HFFc6 (cell line): ENCODE results near the gene TEKTIP1. TPM values are rescaled to one million over a fixed set of nuclear protein-coding genes. Genes with fewer than 3 reads are reported as not detected.
"Not testable (repeated sequence)": the region's sequence is repeated elsewhere in the genome, so short reads cannot be mapped to it uniquely, and the experiment has no call there.

ENCODE experiments used
- DNase-seq: peaks from one replicate; pipeline ENCODE4 v3.0.0-alpha.2; 2018
- H3K27ac Mint-ChIP-seq: 2 replicates; pipeline ENCODE4 v1.8.0; 2020; ENCODE audit warnings: mild to moderate bottlenecking, mixed read lengths
- H3K27me3 Mint-ChIP-seq: 2 replicates; pipeline ENCODE4 v1.8.0; 2021; ENCODE audit warnings: mild to moderate bottlenecking, moderate library complexity, mixed read lengths; ENCODE audit not compliant: insufficient read depth
- H3K36me3 Mint-ChIP-seq: 2 replicates; pipeline ENCODE4 v1.8.0; 2021; ENCODE audit warnings: low read depth, mixed read lengths
- H3K4me1 Mint-ChIP-seq: 2 replicates; pipeline ENCODE4 v1.8.0; 2020; ENCODE audit warnings: low read depth, mixed read lengths
- H3K4me3 Mint-ChIP-seq: 2 replicates; pipeline ENCODE4 v1.8.0; 2020; ENCODE audit warnings: mild to moderate bottlenecking, moderate library complexity, mixed read lengths
- H3K9me3 Mint-ChIP-seq: 2 replicates; pipeline ENCODE4 v1.8.0; 2020; ENCODE audit warnings: mild to moderate bottlenecking, mixed read lengths
- CTCF ChIP-seq: fragments of 200-600 bp; sonication (generic); IDR thresholded peaks from 2 replicates; pipeline ENCODE4 v1.5.0; 2021; ENCODE audit warnings: antibody characterized with exemption, mild to moderate bottlenecking
- total RNA-seq, 6 experiments: library from RNA; stranded (reverse); fragmentation: NEBNext Ultra II Directional; extraction: Animal tissue kit (Norgen Biotek cat#: 25700); gene quantifications; 2 replicates in 1 of 6; 3 replicates in 5 of 6; pipeline ENCODE4 v1.2.3, GENCODE V29; 2021

TEKTIP1 gene
- total RNA-seq, 6 experiments from 2014 or later, result 0.25 to 0.51 (median 0.46) TPM; not detected in 1

GRCh38 chr19:3528539-3529211 lies 10.3 kb upstream of the TEKTIP1 start:
- H3K27me3 Mint-ChIP-seq, result no peaks in the 10 kb centered on the region
- H3K36me3 Mint-ChIP-seq, result peaks cover 5% of the 10 kb centered on the region; the same call in 1 of the 2 replicates
- H3K27ac Mint-ChIP-seq, result no peak overlapping the region
- no peaks in the 10 kb centered on the region for H3K4me1 Mint-ChIP-seq
- no peak for TF ChIP-seq CTCF
- no peaks in the 10 kb centered on the region for H3K9me3 Mint-ChIP-seq
- H3K4me3 Mint-ChIP-seq, result no peak overlapping the region
- DNase-seq, result no peak

GRCh38 chr19:3529299-3529698 lies 9.7 kb upstream of the TEKTIP1 start:
- DNase-seq, H3K36me3 Mint-ChIP-seq, H3K9me3 Mint-ChIP-seq, H3K27me3 Mint-ChIP-seq, H3K4me3 Mint-ChIP-seq, H3K4me1 Mint-ChIP-seq, H3K27ac Mint-ChIP-seq: not testable (repeated sequence)

- no peak for DNase-seq
- no peaks in the 10 kb centered on the region for H3K4me1 Mint-ChIP-seq
- H3K27me3 Mint-ChIP-seq, result no peaks in the 10 kb centered on the region; the same call in none of the 2 replicates
- TF ChIP-seq CTCF, result no peak
- H3K9me3 Mint-ChIP-seq, result no peaks in the 10 kb centered on the region
- H3K36me3 Mint-ChIP-seq, result peaks cover 5% of the 10 kb centered on the region; the same call in 1 of the 2 replicates
- no peak overlapping the region for H3K27ac Mint-ChIP-seq
- H3K4me3 Mint-ChIP-seq, result no peak overlapping the region
These were observed 8.6 kb upstream of the TEKTIP1 start for GRCh38 chr19:3530389-3530788.

- no peak overlapping the region for H3K4me3 Mint-ChIP-seq
- no peak for DNase-seq
- H3K9me3 Mint-ChIP-seq, result no peaks in the 10 kb centered on the region
- H3K27ac Mint-ChIP-seq, result no peak overlapping the region
- no peak for TF ChIP-seq CTCF
- no peaks in the 10 kb centered on the region; the same call in none of the 2 replicates for H3K27me3 Mint-ChIP-seq
- no peaks in the 10 kb centered on the region for H3K4me1 Mint-ChIP-seq
- peaks cover 5% of the 10 kb centered on the region; the same call in 1 of the 2 replicates for H3K36me3 Mint-ChIP-seq
These were observed 7.3 kb upstream of the TEKTIP1 start for GRCh38 chr19:3531716-3532115.

GRCh38 chr19:3532154-3532786 lies 6.7 kb upstream of the TEKTIP1 start:
- Mint-ChIP-seq H3K27me3 (no peaks in the 10 kb centered on the region; the same call in none of the 2 replicates), H3K9me3 (no peaks in the 10 kb centered on the region), H3K4me3 (no peak overlapping the region), H3K4me1 (no peaks in the 10 kb centered on the region), H3K27ac (no peak overlapping the region), H3K36me3 (peaks cover 1% of the 10 kb centered on the region; the same call in 1 of the 2 replicates)
- no peak for TF ChIP-seq CTCF
- no peak for DNase-seq

GRCh38 chr19:3533033-3533432 lies 5.9 kb upstream of the TEKTIP1 start:
- Mint-ChIP-seq H3K9me3 (no peaks in the 10 kb centered on the region), H3K4me1 (no peaks in the 10 kb centered on the region), H3K27me3 (peaks cover 3% of the 10 kb centered on the region), H3K4me3 (no peak overlapping the region), H3K36me3 (no peaks in the 10 kb centered on the region; the same call in 1 of the 2 replicates), H3K27ac (no peak overlapping the region)
- no peak for DNase-seq
- TF ChIP-seq CTCF, result 0 out of 2 replicates have a peak, but pooled peaks have one; percentile 9
